ENCODE data around the gene ZMYND8. TPM values are rescaled to one million over a fixed set of nuclear protein-coding genes. Genes with fewer than 3 reads are reported as not detected.

ZMYND8 gene
- total and polyA plus RNA-seq, 10 of the 15 experiments (the other 5 are each of a cell fraction or from before 2014, with no cell fraction given): 12.9 to 54.8 (median 23.1) TPM

DNA sequence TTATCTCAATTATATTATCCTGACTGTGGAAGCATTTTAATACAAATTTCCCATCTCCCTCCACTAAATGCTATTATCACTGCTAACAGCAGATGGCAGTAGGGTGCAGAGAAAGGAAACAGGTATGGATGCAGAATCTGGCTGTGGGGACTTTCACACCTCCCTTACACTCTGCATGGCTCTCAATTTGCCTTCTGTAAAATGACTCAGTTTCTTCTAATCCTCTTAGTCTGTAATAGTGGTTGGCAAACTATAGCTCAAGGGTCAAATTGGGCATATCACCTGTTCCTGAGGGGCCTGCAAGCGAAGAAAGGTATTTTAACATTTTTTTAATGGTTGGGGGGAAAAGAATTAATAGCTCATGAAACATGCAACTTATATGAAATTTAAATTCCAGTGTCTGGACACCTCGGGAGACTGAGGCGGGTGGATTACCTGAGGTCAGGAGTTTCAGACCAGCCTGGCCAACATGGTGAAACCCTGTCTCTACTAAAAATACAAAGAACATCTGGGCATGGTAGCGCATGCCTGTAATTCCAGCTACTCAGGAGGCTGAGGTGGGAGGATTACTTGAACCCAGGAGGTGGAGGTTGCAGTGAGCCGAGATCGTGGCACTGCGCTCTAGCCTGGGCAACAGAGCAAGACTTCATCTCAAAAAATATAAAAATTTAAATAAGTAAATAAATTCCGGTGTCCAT lies 83.5 kb downstream of the ZMYND8 start (continued):
- no peak for TF ChIP-seq IKZF2 (IDR thresholded peaks at IDR 0.05)
- no peak for TF ChIP-seq POU2F2 (IDR thresholded peaks at IDR 0.05; ENCODE audit: borderline replicate concordance, low read depth, low read length)
- TF ChIP-seq, protein P1, sequence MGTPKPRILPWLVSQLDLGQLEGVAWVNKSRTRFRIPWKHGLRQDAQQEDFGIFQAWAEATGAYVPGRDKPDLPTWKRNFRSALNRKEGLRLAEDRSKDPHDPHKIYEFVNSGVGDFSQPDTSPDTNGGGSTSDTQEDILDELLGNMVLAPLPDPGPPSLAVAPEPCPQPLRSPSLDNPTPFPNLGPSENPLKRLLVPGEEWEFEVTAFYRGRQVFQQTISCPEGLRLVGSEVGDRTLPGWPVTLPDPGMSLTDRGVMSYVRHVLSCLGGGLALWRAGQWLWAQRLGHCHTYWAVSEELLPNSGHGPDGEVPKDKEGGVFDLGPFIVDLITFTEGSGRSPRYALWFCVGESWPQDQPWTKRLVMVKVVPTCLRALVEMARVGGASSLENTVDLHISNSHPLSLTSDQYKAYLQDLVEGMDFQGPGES (IDR thresholded peaks at IDR 0.05): no peak
- TF ChIP-seq, protein P2, sequence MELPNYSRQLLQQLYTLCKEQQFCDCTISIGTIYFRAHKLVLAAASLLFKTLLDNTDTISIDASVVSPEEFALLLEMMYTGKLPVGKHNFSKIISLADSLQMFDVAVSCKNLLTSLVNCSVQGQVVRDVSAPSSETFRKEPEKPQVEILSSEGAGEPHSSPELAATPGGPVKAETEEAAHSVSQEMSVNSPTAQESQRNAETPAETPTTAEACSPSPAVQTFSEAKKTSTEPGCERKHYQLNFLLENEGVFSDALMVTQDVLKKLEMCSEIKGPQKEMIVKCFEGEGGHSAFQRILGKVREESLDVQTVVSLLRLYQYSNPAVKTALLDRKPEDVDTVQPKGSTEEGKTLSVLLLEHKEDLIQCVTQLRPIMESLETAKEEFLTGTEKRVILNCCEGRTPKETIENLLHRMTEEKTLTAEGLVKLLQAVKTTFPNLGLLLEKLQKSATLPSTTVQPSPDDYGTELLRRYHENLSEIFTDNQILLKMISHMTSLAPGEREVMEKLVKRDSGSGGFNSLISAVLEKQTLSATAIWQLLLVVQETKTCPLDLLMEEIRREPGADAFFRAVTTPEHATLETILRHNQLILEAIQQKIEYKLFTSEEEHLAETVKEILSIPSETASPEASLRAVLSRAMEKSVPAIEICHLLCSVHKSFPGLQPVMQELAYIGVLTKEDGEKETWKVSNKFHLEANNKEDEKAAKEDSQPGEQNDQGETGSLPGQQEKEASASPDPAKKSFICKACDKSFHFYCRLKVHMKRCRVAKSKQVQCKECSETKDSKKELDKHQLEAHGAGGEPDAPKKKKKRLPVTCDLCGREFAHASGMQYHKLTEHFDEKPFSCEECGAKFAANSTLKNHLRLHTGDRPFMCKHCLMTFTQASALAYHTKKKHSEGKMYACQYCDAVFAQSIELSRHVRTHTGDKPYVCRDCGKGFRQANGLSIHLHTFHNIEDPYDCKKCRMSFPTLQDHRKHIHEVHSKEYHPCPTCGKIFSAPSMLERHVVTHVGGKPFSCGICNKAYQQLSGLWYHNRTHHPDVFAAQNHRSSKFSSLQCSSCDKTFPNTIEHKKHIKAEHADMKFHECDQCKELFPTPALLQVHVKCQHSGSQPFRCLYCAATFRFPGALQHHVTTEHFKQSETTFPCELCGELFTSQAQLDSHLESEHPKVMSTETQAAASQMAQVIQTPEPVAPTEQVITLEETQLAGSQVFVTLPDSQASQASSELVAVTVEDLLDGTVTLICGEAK (IDR thresholded peaks at IDR 0.05; ENCODE audit: borderline replicate concordance): no peak
- no peak for TF ChIP-seq ESRRA (IDR thresholded peaks at IDR 0.05; ENCODE audit: low read length)
- TF ChIP-seq SMAD5 (IDR thresholded peaks at IDR 0.05; ENCODE audit: low read depth): no peak
- TF ChIP-seq, protein P3, sequence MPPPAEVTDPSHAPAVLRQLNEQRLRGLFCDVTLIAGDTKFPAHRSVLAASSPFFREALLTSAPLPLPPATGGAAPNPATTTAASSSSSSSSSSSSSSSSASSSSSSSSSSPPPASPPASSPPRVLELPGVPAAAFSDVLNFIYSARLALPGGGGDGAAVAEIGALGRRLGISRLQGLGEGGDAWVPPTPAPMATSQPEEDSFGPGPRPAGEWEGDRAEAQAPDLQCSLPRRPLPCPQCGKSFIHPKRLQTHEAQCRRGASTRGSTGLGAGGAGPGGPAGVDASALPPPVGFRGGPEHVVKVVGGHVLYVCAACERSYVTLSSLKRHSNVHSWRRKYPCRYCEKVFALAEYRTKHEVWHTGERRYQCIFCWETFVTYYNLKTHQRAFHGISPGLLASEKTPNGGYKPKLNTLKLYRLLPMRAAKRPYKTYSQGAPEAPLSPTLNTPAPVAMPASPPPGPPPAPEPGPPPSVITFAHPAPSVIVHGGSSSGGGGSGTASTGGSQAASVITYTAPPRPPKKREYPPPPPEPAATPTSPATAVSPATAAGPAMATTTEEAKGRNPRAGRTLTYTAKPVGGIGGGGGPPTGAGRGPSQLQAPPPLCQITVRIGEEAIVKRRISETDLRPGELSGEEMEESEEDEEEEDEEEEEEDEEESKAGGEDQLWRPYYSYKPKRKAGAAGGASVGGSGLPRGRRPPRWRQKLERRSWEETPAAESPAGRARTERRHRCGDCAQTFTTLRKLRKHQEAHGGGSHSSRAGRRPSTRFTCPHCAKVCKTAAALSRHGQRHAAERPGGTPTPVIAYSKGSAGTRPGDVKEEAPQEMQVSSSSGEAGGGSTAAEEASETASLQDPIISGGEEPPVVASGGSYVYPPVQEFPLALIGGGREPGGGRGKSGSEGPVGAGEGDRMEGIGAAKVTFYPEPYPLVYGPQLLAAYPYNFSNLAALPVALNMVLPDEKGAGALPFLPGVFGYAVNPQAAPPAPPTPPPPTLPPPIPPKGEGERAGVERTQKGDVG (CRISPR knock-in tag; IDR thresholded peaks at IDR 0.05): no peak
- TF ChIP-seq TCF12 (IDR thresholded peaks at IDR 0.05; ENCODE audit: low read depth, low read length): no peak
- no peak for TF ChIP-seq ZNF217 (IDR thresholded peaks at IDR 0.05)
- no peak for TF ChIP-seq MTA2 (IDR thresholded peaks at IDR 0.05; ENCODE audit: low read depth)
- TF ChIP-seq BHLHE40 (IDR thresholded peaks at IDR 0.05; ENCODE audit: borderline replicate concordance in 1 of 2, low read depth in 2 of 2, low read length in 1 of 2): no peak
- no peak for TF ChIP-seq MYC (IDR thresholded peaks at IDR 0.05; ENCODE audit: insufficient read depth, insufficient read length, insufficient replicate concordance, low read length, severe bottlenecking)
- no peak for TF ChIP-seq SREBF2 (IDR thresholded peaks at IDR 0.05; ENCODE audit: low read length)
- no peak for TF ChIP-seq EZH2 (IDR thresholded peaks at IDR 0.05; ENCODE audit: borderline replicate concordance, control insufficient read depth, low read depth, low read length)
- TF ChIP-seq YY1 (IDR thresholded peaks at IDR 0.05; ENCODE audit: low read depth, low read length): peak; percentile 61; the same call in 1 of the 2 replicates
- TF ChIP-seq, protein P4, sequence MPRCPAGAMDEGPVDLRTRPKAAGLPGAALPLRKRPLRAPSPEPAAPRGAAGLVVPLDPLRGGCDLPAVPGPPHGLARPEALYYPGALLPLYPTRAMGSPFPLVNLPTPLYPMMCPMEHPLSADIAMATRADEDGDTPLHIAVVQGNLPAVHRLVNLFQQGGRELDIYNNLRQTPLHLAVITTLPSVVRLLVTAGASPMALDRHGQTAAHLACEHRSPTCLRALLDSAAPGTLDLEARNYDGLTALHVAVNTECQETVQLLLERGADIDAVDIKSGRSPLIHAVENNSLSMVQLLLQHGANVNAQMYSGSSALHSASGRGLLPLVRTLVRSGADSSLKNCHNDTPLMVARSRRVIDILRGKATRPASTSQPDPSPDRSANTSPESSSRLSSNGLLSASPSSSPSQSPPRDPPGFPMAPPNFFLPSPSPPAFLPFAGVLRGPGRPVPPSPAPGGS (IDR thresholded peaks at IDR 0.05; ENCODE audit: borderline replicate concordance, insufficient read depth, low read depth, low read length, poor library complexity, severe bottlenecking): no peak
- TF ChIP-seq FOS (IDR thresholded peaks at IDR 0.05; ENCODE audit: borderline replicate concordance, extremely low read depth, insufficient read length): no peak
- TF ChIP-seq RAD21 (IDR thresholded peaks at IDR 0.05; ENCODE audit: insufficient read depth, low read depth, low read length): peak; percentile 97

Data from GM12878 (cell line).